GM06990 (cell line): ENCODE results near the gene SNX30.

ENCODE experiments used
- DNase-seq: peaks from one replicate; pipeline ENCODE4 v3.0.0-alpha.2; 2011; ENCODE audit not compliant: insufficient read length; ENCODE audit errors: extremely low read depth
- H3K27me3 ChIP-seq: replicated peaks from 2 replicates; pipeline ENCODE4 v1.6.0; 2011; ENCODE audit warnings: low read length; ENCODE audit not compliant: control insufficient read depth, insufficient read depth
- H3K36me3 ChIP-seq: 2 replicates; pipeline ENCODE4 v1.5.1; 2011; ENCODE audit warnings: low read length; ENCODE audit not compliant: control insufficient read depth, insufficient read depth
- H3K4me3 ChIP-seq: replicated peaks from 2 replicates; pipeline ENCODE4 v1.5.1; 2011; ENCODE audit warnings: low read depth, mild to moderate bottlenecking, control low read depth, low read length
- CTCF ChIP-seq: IDR thresholded peaks from 2 replicates; pipeline ENCODE4 v1.5.1; 2011; ENCODE audit warnings: low read length, control low read depth, mild to moderate bottlenecking, inconsistent platforms; ENCODE audit not compliant: insufficient read depth, poor library complexity, severe bottlenecking

The SNX30 gene

GRCh38 chr9:112771359-112772214, 21.0 kb downstream of the SNX30 start:
- Histone ChIP-seq H3K4me3 (no peak overlapping the region), H3K36me3 (no peaks in the 10 kb centered on the region), H3K27me3 (no peaks in the 10 kb centered on the region)
- TF ChIP-seq CTCF: no peak
- DNase-seq: no peak

- no peaks in the 10 kb centered on the region for H3K27me3 ChIP-seq
- H3K36me3 ChIP-seq: no peaks in the 10 kb centered on the region
- no peak for TF ChIP-seq CTCF
- H3K4me3 ChIP-seq: no peak overlapping the region
- no peak for DNase-seq
These were observed 21.6 kb downstream of the SNX30 start for GRCh38 chr9:112772215-112772509.

- Histone ChIP-seq H3K4me3 (no peak overlapping the region), H3K27me3 (no peaks in the 10 kb centered on the region), H3K36me3 (no peaks in the 10 kb centered on the region)
- DNase-seq: no peak
- TF ChIP-seq CTCF: no peak
These were observed 22.0 kb downstream of the SNX30 start for GRCh38 chr9:112772551-112772950.

GRCh38 chr9:112774006-112774996, 23.7 kb downstream of the SNX30 start:
- no peaks in the 10 kb centered on the region for H3K36me3 ChIP-seq
- TF ChIP-seq CTCF: no peak
- DNase-seq: peak; percentile 63
- no peaks in the 10 kb centered on the region for H3K27me3 ChIP-seq
- H3K4me3 ChIP-seq: peak overlapping the region; percentile 27; the same call in 1 of the 2 replicates

DNA sequence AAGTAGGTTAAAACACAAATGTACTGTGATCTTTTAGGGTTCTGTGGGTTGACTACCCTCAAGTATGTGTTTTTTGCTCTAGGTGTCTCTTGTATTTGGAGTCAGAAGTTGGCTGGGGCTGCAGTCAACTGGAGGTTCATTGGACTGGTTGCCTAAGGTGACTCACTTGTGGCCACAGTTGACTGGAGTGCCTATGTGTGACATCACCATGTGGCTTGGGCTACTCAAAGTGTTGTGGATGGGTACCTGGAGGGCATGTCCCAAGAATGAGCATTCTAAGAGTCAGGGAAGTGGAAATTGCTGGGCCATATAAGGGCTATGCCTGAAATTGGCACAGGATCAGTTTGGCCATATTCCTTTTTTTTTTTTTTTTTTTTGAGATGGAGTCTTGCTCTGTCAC, 27.4 kb downstream of the SNX30 start:
- DNase-seq: no peak
- Histone ChIP-seq H3K4me3 (no peak overlapping the region), H3K36me3 (no peaks in the 10 kb centered on the region), H3K27me3 (no peaks in the 10 kb centered on the region)
- TF ChIP-seq CTCF: no peak
